G401.6 (cell line): ENCODE measurements around the gene PRKCB.

ENCODE experiments used
- FAIRE-seq: peaks from 2 replicates; lab custom pipeline; 2012; peaks lifted over from hg19 to GRCh38; lab: Jason Lieb, UNC

The PRKCB gene

DNA sequence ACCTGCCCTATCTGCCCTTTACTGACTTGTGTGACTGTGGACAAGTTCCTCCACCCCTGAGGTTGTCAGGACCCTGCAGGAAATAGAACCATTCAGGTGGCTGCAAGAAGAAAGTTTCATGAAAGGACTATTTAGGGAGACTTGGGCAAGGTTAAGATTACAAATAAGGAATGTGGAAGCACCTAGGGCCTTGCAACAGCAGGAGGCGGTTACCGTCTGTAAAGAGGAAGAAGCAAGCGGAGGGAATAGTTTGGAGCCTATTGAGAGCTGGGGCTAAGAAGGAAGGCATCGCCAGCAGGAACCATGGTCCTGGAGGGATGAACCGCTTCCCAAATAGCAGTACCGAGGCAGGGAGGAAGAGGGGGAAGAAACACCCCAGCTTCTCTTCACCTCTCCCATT lies 132.4 kb downstream of the PRKCB start:
- FAIRE-seq, result no peak

DNA sequence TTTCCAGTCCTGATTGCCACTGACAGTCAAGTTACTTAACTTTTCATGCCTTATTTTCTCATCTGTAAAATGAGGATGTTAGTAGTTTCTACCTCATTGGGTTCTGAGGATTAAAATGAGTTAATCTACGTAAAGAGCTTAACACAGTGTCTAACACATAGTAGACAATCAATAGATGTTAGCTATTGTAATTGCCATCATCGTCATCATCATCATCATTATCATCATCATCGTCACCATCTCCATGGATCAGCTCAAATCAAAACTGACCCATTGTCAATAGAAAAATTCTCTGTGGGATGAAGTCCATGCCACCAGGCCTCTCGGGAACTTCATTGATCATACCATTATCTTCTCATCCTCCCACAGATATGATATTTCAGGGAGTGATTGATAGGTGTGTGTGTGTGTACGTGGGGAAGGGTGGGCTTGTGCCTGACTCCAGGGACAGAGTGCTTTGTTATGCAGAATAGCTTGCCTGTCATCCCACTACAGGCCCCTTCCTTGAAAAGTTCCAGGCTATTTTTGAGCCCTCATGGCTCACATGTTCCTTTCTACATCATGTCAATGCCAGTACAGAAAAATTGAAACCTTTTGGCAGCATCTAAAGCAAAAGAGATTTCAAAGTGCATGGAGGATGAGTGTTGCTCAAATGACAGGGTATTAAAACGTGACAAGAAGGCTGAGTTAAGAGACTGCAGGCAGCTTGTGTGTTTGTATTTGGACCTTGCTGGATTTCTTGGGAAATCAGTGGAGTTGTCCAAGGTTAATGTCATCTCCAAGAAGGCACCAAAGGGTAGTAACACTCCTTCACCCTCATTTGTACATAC lies 133.9 kb downstream of the PRKCB start:
- FAIRE-seq, result no peak

GRCh38 chr16:23974223-23974622 lies 138.4 kb downstream of the PRKCB start:
- FAIRE-seq, result no peak

GRCh38 chr16:23975293-23975692 lies 139.5 kb downstream of the PRKCB start:
- FAIRE-seq, result no peak

DNA sequence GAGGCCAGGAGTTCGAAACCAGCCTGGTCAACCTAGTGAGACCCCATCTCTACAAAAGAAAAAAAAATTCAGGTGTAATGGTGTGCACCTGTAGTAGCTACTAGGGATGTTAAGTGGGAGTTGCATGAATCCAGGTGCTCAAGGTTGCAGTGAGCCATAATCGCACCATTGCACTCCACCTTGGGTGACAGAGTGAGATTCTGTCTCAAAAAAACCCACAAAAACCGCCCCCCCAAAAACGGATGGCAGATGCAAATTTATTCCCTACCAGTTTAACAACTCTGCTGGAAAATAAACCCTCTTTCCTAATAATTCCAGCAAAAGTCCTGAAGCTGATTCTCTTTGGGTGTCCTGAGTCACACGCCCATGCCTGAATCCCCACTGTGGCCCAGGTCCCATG lies 140.3 kb downstream of the PRKCB start:
- no peak for FAIRE-seq

DNA sequence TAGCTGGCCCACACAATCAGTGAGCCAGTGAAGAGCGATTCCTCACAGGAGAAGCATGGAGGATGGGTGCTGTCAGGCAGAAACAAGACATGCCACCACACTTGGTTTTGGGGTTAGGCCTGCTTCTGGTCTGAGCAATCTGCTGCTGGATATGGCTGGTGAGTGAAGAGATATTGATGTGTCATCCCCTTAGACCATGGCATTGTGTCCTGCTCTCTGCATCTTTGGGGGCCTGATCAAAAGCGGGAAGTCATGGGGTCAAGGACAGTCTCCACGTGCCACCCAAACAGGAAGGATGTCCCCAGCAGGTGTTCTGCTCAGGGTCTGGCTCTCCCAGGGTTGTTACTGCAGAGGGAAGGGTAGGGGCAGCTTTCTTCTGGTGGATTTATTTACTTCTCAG lies 140.7 kb downstream of the PRKCB start:
- FAIRE-seq, result no peak

DNA sequence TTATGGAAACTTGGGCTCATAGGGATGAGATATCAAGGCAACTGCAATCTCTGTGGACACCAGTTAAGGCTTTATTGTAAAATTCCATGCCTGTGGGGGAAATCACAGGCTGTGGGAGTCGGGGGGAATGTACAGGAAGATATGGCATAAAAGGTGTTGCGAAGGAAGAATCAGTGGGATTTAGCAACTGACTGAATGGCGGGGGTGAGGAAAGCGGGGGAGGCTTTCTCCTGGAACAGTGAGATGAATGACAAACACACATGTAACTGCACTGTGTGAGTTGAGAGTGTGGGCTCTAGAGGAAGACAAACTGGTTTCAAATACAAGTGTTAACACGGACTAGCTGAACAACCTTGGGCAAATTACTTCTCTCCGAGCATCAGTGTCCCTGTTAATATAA lies 143.7 kb downstream of the PRKCB start:
- no peak for FAIRE-seq

DNA sequence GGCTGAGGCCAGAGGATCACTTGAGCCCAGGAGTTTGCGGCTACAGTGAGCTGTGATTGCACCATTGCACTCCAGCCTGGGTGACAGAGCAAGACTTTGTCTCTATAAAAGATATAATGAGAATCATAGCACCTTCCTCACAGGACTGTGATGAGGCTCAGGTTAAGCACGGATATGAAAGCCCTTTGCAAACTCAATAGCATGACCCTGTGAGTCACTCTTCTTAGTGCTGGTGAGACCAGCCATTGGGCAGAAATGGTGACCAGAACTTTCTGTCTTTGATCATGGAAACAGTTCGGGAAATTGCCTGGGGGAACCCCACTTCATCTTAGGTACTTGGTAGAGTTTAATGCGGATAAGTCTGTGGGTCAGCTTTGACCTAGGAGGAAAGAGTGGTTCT lies 144.2 kb downstream of the PRKCB start:
- FAIRE-seq, result no peak

DNA sequence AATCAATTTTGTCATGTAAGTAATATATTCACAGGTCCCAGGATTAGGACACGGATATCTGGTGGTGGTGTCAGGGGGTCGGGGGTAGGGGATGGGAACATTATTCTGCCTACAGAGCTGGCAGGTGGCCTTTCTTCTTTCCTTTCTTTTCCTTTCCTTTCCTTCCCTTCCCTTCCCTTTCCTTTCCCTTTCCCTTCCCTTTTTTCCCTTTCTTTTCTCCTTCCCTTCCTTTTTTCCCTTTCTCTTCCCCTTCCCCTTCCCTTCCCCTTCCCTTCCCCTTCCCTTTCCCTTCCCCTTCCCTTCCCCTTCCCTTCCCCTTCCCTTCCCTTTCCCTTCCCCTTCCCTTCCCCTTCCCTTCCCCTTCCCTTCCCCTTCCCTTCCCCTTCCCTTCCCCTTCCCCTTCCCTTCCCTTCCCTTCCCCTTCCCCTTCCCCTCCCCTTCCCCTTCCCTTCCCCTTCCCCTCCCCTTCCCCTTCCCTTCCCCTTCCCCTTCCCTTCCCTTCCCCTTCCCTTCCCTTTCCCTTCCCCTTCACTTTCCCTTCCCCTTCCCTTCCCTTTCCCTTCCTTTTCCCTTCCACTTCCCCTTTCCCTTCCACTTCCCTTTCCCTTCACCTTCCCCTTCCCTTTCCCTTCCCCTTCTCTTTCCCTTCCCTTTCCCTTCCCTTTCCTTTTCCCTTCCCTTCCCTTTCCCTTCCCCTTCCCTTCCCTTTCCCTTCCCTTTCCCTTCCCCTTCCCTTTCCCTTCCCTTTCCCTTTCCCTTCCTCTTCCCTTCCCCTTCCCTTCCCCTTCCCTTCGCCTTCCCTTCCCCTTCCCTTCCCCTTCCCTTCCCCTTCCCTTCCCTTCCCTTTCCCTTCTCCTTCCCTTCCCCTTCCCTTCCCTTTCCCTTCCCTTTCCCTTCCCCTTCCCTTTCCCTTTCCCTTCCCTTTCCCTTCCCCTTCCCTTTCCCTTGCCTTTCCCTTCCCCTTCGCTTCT lies 145.9 kb downstream of the PRKCB start:
- FAIRE-seq, result no peak

DNA sequence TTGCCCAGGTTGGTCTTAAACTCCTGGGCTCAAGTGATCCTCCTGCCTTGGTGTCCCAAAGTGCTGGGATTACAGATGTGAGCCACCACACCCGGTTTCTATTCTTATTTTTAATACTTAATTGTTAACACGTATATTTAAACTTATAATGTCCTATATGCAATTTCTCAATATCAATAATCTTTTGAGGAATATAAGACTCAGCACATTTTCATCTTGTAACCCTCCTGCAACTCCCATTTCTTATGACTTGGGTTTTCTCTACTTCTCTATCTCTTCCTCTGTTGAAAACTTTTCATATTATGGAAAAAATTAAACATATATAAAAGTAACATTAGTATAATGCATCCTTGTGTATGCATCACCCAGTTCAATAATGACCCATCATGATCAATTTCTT lies 150.7 kb downstream of the PRKCB start:
- no peak for FAIRE-seq

DNA sequence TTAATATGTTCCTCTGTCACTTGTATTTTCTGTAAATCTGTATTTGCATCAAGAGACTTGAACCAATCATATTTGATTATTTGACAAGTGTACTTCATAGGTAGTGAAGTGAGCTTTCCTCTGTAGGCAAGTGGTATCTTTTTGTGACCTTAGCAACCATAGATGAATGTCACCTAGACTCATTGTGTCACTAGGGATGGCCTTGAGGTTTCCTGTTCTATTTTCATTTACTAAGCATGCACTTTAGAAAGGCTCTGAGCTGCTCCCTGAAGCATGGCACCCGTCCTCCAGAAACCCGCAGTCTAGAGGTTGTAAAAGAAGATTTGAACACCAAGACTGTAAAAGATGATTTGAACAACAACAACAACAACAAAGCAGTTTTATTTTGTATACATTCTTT lies 151.7 kb downstream of the PRKCB start:
- FAIRE-seq, result no peak

DNA sequence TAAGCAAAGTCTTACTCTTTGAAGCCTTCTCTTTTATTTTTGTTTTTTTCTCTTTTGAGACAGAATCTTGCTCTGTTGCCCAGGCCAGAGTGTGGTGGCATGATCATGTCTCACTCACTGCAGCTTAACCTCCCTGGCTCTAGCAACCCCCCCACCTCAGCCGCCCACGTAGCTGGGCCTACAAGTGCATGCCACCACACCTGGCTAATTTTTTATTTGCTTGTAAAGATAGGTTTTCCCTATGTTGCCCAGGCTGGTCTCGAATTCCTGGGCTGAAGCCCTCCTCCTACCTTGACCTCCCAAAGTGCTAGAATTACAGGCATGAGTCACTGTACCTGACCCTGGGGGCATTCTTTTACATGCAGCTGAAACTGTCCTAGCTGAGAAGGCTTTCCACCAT lies 154.7 kb downstream of the PRKCB start:
- no peak for FAIRE-seq

GRCh38 chr16:23991066-23991465 lies 155.3 kb downstream of the PRKCB start:
- no peak for FAIRE-seq

- FAIRE-seq, result no peak
Observed at GRCh38 chr16:23994615-23995014, 158.8 kb downstream of the PRKCB start.

GRCh38 chr16:23996258-23996955 lies 160.6 kb downstream of the PRKCB start:
- no peak for FAIRE-seq

DNA sequence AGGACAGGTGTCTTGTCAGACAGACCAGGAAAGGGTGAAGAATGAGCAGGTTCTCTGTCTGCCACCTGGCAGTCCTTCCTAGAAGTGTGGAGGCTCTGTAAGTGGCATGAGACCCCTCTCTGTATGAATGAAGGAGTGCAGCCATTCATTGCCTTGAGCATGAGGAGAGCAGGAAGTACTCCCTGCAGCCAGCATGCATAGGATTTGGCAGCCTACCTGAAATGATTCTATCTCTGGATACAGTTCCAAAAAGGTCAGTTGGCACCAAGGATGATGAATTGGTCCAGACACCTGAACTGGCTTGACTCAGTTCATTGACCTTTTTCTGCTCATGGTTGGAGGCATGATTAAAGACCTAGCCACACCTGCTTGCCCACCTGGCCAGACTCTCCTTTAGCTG lies 163.0 kb downstream of the PRKCB start:
- FAIRE-seq, result no peak

GRCh38 chr16:23999663-24000062 lies 163.9 kb downstream of the PRKCB start:
- no peak for FAIRE-seq

GRCh38 chr16:24001710-24002109 lies 165.9 kb downstream of the PRKCB start:
- FAIRE-seq, result no peak

GRCh38 chr16:24002619-24003018 lies 166.8 kb downstream of the PRKCB start:
- FAIRE-seq, result no peak

- FAIRE-seq, result no peak
Observed at GRCh38 chr16:24005577-24005976, 169.8 kb downstream of the PRKCB start.

DNA sequence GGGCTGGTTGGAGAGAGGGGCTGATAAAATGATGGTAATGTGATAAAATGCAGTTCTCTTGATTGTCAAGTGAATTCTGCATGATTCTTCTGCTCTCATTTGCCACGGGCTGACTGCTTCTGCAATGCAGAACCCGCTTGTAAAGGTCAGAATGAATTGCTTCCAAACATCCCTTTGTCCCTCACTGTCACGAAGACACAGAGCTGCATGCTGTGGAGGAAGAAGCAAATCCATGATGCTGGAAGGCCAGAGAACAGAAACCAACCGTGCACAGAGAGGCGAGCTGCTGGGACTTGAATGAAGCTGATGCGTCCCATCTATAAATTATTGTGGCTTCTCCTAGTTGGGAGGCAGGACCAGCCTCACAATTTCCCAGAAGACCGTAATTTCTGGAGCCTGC lies 171.6 kb downstream of the PRKCB start:
- FAIRE-seq, result no peak

DNA sequence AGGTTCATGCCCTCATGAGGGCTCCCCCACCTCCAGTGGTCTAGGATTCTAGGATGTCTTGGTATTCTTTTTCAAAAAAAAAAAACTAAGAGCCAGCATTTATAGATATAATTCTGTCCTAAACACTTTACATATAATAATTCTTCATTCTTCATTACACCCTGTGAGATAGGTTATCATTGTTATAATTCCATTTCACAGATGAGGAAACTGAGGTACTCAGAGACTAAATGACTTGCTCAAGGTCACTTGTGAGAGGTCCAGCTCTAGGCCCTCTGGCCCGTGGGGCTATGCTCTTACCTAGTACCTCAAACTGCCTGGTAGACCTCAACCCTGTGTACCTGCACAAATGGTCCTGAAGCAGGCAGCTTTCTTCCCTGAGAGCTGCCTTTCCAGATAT lies 172.2 kb downstream of the PRKCB start:
- no peak for FAIRE-seq

DNA sequence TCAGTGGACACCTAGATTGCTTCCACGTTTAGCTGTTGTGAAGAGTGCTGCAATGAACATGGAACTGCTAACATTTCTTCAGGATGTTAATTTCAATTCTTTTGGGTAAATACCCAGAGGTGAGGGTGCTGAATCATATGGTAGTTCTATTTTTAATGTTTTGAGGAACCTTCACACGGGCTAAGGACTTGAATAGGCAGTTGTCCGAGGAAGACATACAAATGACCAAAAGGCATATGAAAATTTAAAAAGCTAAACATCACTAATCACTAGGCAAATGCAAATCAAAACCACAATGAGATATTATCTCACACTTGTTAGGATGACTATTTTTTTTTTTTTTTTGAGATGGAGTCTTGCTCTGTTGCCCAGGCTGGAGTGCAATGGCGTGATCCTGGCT lies 173.3 kb downstream of the PRKCB start:
- FAIRE-seq, result no peak
